Activated naive CD8-positive, alpha-beta T cell treated with anti-CD3 and anti-CD28 coated beads, Interleukin-2, amount 50 U/mL, for 16 hours (primary cell): Measurements from ENCODE around the gene MYO3A.
"Not testable (repeated sequence)": the region's sequence is repeated elsewhere in the genome, so short reads cannot be mapped to it uniquely, and the experiment has no call there.

Source experiments
- DNase-seq: peaks from one replicate; pipeline ENCODE4 v3.0.0-alpha.2; 2020; ENCODE audit warnings: low read depth, low spot score

The MYO3A gene

GRCh38 chr10:25974897-25975459 lies 40.9 kb downstream of the MYO3A start:
- DNase-seq: no peak

GRCh38 chr10:25978771-25979170 lies 44.7 kb downstream of the MYO3A start:
- DNase-seq: no peak

GRCh38 chr10:25982107-25982506 lies 48.1 kb downstream of the MYO3A start:
- DNase-seq: no peak

- no peak for DNase-seq
Measured at GRCh38 chr10:25988583-25988982, 54.6 kb downstream of the MYO3A start.

GRCh38 chr10:25989951-25990350 lies 55.9 kb downstream of the MYO3A start:
- DNase-seq: no peak

GRCh38 chr10:25999295-25999981 lies 65.4 kb downstream of the MYO3A start:
- DNase-seq: no peak

GRCh38 chr10:26000971-26001370 lies 66.9 kb downstream of the MYO3A start:
- no peak for DNase-seq

GRCh38 chr10:26002466-26002865 lies 68.4 kb downstream of the MYO3A start:
- not testable (repeated sequence) for DNase-seq

- no peak for DNase-seq
Measured at GRCh38 chr10:26015092-26015491, 81.1 kb downstream of the MYO3A start.

GRCh38 chr10:26022831-26023230 lies 88.8 kb downstream of the MYO3A start:
- DNase-seq: no peak

- no peak for DNase-seq
Measured at GRCh38 chr10:26024303-26024702, 90.3 kb downstream of the MYO3A start.

GRCh38 chr10:26025523-26025922 lies 91.5 kb downstream of the MYO3A start:
- DNase-seq: no peak

GRCh38 chr10:26029858-26030257 lies 95.8 kb downstream of the MYO3A start:
- no peak for DNase-seq

GRCh38 chr10:26031300-26031699 lies 97.3 kb downstream of the MYO3A start:
- no peak for DNase-seq

GRCh38 chr10:26043469-26043868 lies 109.4 kb downstream of the MYO3A start:
- DNase-seq: no peak

- DNase-seq: no peak
Measured at GRCh38 chr10:26044141-26044749, 110.2 kb downstream of the MYO3A start.

GRCh38 chr10:26046073-26046700 lies 112.2 kb downstream of the MYO3A start:
- DNase-seq: no peak

- no peak for DNase-seq
Measured at GRCh38 chr10:26048756-26049155, 114.7 kb downstream of the MYO3A start.

- no peak for DNase-seq
Measured at GRCh38 chr10:26052326-26052725, 118.3 kb downstream of the MYO3A start.

GRCh38 chr10:26057466-26057865 lies 123.4 kb downstream of the MYO3A start:
- no peak for DNase-seq

GRCh38 chr10:26064106-26064505 lies 130.1 kb downstream of the MYO3A start:
- DNase-seq: no peak

GRCh38 chr10:26067680-26068079 lies 133.7 kb downstream of the MYO3A start:
- DNase-seq: no peak

GRCh38 chr10:26080971-26081370 lies 146.9 kb downstream of the MYO3A start:
- not testable (repeated sequence) for DNase-seq
